CD4-positive, alpha-beta T cell treated with Interferon gamma for 1 hour (primary cell): ENCODE results near the gene RPL19.
A peak's percentile ranks its signal among the peaks of the same experiment; 100 is the strongest.

ENCODE experiments used
- DNase-seq: peaks from one replicate; pipeline ENCODE4 v3.0.0-alpha.2; 2020

RPL19 gene

GRCh38 chr17:39173526-39174274 is 26.4 kb upstream of the RPL19 start:
- no peak for DNase-seq

- DNase-seq = peak; percentile 75
Measured at GRCh38 chr17:39174920-39175694, 25.0 kb upstream of the RPL19 start.

GRCh38 chr17:39175695-39176093 is 24.4 kb upstream of the RPL19 start:
- DNase-seq = no peak

- DNase-seq = no peak
Measured at GRCh38 chr17:39177256-39177655, 22.8 kb upstream of the RPL19 start.

GRCh38 chr17:39178536-39178935 is 21.5 kb upstream of the RPL19 start:
- no peak for DNase-seq

GRCh38 chr17:39181303-39181702 is 18.8 kb upstream of the RPL19 start:
- no peak for DNase-seq

GRCh38 chr17:39183045-39183444 is 17.0 kb upstream of the RPL19 start:
- DNase-seq = no peak

- DNase-seq = no peak
Measured at GRCh38 chr17:39183720-39184119, 16.4 kb upstream of the RPL19 start.

GRCh38 chr17:39186481-39187002 is 13.5 kb upstream of the RPL19 start:
- DNase-seq = no peak

GRCh38 chr17:39187152-39187830 is 12.8 kb upstream of the RPL19 start:
- no peak for DNase-seq

- DNase-seq = no peak
Measured at GRCh38 chr17:39191750-39192510, 8.2 kb upstream of the RPL19 start.

- DNase-seq = no peak
Measured at GRCh38 chr17:39192901-39193300, 7.2 kb upstream of the RPL19 start.

- no peak for DNase-seq
Measured at GRCh38 chr17:39193346-39193745, 6.7 kb upstream of the RPL19 start.

GRCh38 chr17:39194089-39194984 is 5.7 kb upstream of the RPL19 start:
- no peak for DNase-seq

GRCh38 chr17:39194985-39195524 is 5.0 kb upstream of the RPL19 start:
- DNase-seq = no peak

- peak; percentile 26 for DNase-seq
Measured at GRCh38 chr17:39195568-39196160, 4.4 kb upstream of the RPL19 start.

GRCh38 chr17:39196241-39196807 is 3.8 kb upstream of the RPL19 start:
- no peak for DNase-seq

- DNase-seq = no peak
Measured at GRCh38 chr17:39196808-39197291, 3.2 kb upstream of the RPL19 start.

GRCh38 chr17:39197380-39198185 is 2.5 kb upstream of the RPL19 start, which contains the start of gene CACNB1:
Gene CACNB1 (minus strand): TSS chr17:39197669. CDS start chr17:39197495, 174 bp downstream.
- peak; percentile 44 for DNase-seq
